Measurements from ENCODE around the gene OR10H5. TPM values are rescaled to one million over a fixed set of nuclear protein-coding genes. Genes with fewer than 3 reads are reported as not detected.

The OR10H5 gene
- total and polyA plus RNA-seq, 10 of the 15 experiments (the other 5 are each of a cell fraction or from before 2014, with no cell fraction given) = not detected

DNA sequence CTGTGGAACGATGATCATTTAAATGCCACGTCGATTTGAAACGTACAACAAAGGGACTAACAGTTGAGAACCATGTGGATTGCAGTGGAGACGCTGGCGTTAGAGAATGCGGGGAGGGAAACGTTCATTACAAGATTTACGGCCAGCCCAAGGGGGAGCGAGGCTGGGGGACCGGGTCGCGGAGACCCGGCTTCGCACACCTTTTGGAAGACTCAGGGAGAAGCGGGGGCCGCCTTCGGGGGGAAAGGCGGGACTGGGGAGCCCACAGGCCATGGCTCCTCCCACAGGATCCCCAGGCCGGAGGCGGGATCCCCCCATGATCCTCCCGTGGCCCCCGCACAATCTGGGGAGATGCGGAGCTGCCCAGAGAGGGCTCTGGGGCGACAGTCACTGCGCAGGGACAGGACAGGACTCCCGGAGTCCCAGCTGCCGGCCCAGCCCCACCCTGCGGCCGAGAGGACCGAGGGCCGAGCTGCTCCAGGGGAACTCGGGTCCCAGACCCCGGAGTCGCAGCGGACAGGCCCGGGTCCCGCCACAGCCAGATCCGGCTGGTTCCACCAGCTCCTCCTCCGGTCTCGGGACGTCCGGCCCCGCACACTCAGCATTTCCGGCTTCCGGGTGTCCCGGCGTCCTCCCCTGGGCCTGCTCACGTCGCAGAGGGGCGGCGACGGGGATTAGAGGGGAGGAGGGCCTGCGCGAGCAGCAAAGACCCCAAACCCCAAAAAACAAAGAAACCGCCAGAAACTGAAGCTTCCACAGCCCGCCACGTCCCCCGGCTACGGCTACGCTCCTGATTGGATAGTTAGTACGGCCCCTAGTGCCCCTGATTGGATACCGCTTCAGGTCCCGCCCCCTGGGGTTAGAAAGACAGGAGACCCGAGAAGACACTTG is 49.1 kb downstream of the OR10H5 start (continued):
- TF ChIP-seq, protein P1, sequence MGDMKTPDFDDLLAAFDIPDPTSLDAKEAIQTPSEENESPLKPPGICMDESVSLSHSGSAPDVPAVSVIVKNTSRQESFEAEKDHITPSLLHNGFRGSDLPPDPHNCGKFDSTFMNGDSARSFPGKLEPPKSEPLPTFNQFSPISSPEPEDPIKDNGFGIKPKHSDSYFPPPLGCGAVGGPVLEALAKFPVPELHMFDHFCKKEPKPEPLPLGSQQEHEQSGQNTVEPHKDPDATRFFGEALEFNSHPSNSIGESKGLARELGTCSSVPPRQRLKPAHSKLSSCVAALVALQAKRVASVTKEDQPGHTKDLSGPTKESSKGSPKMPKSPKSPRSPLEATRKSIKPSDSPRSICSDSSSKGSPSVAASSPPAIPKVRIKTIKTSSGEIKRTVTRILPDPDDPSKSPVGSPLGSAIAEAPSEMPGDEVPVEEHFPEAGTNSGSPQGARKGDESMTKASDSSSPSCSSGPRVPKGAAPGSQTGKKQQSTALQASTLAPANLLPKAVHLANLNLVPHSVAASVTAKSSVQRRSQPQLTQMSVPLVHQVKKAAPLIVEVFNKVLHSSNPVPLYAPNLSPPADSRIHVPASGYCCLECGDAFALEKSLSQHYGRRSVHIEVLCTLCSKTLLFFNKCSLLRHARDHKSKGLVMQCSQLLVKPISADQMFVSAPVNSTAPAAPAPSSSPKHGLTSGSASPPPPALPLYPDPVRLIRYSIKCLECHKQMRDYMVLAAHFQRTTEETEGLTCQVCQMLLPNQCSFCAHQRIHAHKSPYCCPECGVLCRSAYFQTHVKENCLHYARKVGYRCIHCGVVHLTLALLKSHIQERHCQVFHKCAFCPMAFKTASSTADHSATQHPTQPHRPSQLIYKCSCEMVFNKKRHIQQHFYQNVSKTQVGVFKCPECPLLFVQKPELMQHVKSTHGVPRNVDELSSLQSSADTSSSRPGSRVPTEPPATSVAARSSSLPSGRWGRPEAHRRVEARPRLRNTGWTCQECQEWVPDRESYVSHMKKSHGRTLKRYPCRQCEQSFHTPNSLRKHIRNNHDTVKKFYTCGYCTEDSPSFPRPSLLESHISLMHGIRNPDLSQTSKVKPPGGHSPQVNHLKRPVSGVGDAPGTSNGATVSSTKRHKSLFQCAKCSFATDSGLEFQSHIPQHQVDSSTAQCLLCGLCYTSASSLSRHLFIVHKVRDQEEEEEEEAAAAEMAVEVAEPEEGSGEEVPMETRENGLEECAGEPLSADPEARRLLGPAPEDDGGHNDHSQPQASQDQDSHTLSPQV (IDR thresholded peaks at IDR 0.05) = no peak
- TF ChIP-seq CHD1 (IDR thresholded peaks at IDR 0.05; ENCODE audit: low read depth, low read length) (no peak), ZBED1 (IDR thresholded peaks at IDR 0.05; ENCODE audit: borderline replicate concordance) (no peak), RUNX3 (IDR thresholded peaks at IDR 0.05; ENCODE audit: low read length) (no peak), EGR1 (IDR thresholded peaks at IDR 0.05; ENCODE audit: borderline replicate concordance in 1 of 2, low read depth in 2 of 2, low read length in 2 of 2) (no peak), SUZ12 (IDR thresholded peaks at IDR 0.05; ENCODE audit: unreplicated experiment) (no peak), IKZF1 (conservative IDR thresholded peaks at IDR 0.05) (peak; percentile 57), RBBP5 (conservative IDR thresholded peaks at IDR 0.05) (no peak), BACH1 (IDR thresholded peaks at IDR 0.05; ENCODE audit: borderline replicate concordance) (0 out of 2 replicates have a peak, but pooled peaks have one; percentile 18), NFXL1 (IDR thresholded peaks at IDR 0.05; ENCODE audit: borderline replicate concordance) (no peak), RAD21 (IDR thresholded peaks at IDR 0.05; ENCODE audit: insufficient read depth, low read depth, low read length) (no peak)
- TF ChIP-seq, protein P2, sequence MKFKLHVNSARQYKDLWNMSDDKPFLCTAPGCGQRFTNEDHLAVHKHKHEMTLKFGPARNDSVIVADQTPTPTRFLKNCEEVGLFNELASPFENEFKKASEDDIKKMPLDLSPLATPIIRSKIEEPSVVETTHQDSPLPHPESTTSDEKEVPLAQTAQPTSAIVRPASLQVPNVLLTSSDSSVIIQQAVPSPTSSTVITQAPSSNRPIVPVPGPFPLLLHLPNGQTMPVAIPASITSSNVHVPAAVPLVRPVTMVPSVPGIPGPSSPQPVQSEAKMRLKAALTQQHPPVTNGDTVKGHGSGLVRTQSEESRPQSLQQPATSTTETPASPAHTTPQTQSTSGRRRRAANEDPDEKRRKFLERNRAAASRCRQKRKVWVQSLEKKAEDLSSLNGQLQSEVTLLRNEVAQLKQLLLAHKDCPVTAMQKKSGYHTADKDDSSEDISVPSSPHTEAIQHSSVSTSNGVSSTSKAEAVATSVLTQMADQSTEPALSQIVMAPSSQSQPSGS (IDR thresholded peaks at IDR 0.05; ENCODE audit: low read length) = no peak
- TF ChIP-seq, protein P3, sequence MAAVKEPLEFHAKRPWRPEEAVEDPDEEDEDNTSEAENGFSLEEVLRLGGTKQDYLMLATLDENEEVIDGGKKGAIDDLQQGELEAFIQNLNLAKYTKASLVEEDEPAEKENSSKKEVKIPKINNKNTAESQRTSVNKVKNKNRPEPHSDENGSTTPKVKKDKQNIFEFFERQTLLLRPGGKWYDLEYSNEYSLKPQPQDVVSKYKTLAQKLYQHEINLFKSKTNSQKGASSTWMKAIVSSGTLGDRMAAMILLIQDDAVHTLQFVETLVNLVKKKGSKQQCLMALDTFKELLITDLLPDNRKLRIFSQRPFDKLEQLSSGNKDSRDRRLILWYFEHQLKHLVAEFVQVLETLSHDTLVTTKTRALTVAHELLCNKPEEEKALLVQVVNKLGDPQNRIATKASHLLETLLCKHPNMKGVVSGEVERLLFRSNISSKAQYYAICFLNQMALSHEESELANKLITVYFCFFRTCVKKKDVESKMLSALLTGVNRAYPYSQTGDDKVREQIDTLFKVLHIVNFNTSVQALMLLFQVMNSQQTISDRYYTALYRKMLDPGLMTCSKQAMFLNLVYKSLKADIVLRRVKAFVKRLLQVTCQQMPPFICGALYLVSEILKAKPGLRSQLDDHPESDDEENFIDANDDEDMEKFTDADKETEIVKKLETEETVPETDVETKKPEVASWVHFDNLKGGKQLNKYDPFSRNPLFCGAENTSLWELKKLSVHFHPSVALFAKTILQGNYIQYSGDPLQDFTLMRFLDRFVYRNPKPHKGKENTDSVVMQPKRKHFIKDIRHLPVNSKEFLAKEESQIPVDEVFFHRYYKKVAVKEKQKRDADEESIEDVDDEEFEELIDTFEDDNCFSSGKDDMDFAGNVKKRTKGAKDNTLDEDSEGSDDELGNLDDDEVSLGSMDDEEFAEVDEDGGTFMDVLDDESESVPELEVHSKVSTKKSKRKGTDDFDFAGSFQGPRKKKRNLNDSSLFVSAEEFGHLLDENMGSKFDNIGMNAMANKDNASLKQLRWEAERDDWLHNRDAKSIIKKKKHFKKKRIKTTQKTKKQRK (IDR thresholded peaks at IDR 0.05; ENCODE audit: low read depth, low read length) = no peak
- TF ChIP-seq, protein P4, sequence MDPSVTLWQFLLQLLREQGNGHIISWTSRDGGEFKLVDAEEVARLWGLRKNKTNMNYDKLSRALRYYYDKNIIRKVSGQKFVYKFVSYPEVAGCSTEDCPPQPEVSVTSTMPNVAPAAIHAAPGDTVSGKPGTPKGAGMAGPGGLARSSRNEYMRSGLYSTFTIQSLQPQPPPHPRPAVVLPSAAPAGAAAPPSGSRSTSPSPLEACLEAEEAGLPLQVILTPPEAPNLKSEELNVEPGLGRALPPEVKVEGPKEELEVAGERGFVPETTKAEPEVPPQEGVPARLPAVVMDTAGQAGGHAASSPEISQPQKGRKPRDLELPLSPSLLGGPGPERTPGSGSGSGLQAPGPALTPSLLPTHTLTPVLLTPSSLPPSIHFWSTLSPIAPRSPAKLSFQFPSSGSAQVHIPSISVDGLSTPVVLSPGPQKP (IDR thresholded peaks at IDR 0.05; ENCODE audit: low read depth, low read length) = no peak
- TF ChIP-seq, protein P5, sequence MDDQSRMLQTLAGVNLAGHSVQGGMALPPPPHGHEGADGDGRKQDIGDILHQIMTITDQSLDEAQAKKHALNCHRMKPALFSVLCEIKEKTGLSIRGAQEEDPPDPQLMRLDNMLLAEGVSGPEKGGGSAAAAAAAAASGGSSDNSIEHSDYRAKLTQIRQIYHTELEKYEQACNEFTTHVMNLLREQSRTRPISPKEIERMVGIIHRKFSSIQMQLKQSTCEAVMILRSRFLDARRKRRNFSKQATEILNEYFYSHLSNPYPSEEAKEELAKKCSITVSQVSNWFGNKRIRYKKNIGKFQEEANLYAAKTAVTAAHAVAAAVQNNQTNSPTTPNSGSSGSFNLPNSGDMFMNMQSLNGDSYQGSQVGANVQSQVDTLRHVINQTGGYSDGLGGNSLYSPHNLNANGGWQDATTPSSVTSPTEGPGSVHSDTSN (IDR thresholded peaks at IDR 0.05; ENCODE audit: insufficient replicate concordance, low read depth, low read length) = peak; percentile 70
- TF ChIP-seq, protein P6, sequence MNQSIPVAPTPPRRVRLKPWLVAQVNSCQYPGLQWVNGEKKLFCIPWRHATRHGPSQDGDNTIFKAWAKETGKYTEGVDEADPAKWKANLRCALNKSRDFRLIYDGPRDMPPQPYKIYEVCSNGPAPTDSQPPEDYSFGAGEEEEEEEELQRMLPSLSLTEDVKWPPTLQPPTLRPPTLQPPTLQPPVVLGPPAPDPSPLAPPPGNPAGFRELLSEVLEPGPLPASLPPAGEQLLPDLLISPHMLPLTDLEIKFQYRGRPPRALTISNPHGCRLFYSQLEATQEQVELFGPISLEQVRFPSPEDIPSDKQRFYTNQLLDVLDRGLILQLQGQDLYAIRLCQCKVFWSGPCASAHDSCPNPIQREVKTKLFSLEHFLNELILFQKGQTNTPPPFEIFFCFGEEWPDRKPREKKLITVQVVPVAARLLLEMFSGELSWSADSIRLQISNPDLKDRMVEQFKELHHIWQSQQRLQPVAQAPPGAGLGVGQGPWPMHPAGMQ (IDR thresholded peaks at IDR 0.05; ENCODE audit: borderline replicate concordance) = no peak
